GM12891 (cell line): ENCODE measurements around the gene PPP1R14D.

Experiments
- PAX5 ChIP-seq: IDR thresholded peaks from 2 replicates; pipeline ENCODE4 v1.6.1; 2011; ENCODE audit warnings: low read length, moderate library complexity, mild to moderate bottlenecking; ENCODE audit not compliant: insufficient read depth, severe bottlenecking
- POLR2A ChIP-seq: IDR thresholded peaks from 2 replicates; pipeline ENCODE4 v1.6.1; 2011; ENCODE audit warnings: low read depth, low read length, control low read depth
- POLR2AphosphoS5 ChIP-seq: IDR thresholded peaks from 2 replicates; pipeline ENCODE4 v1.6.1; 2011; ENCODE audit warnings: low read depth, low read length, control low read depth
- POU2F2 ChIP-seq: IDR thresholded peaks from 2 replicates; pipeline ENCODE4 v1.6.1; 2011; ENCODE audit warnings: low read depth, mild to moderate bottlenecking, control low read depth, low read length, moderate library complexity
- TAF1 ChIP-seq: IDR thresholded peaks from 2 replicates; pipeline ENCODE4 v1.6.1; 2011; ENCODE audit warnings: low read depth, low read length, control low read depth

DNA sequence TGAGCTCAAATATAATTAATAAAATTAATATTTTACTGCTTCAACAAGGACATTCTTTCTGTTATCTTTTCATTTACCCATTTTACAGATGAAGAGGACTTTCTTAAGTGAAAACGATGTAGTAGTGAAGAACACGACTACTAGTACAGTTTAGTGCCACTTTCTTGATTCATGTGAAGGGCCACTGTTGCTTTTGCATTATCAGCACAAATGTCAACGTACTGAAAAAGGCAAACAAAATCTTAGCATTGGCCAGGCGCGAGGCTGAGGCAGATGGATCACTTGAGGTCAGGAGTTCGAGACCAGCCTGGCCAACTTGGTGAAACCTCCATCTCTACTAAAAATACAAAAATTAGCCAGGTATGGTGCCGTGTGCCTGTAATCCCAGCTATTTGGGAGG lies 9.5 kb downstream of the PPP1R14D start:
- TF ChIP-seq POLR2A (no peak), TAF1 (no peak), POLR2AphosphoS5 (no peak), PAX5 (no peak), POU2F2 (no peak)
